A673 (cell line): ENCODE results near the gene FURIN. TPM values are rescaled to one million over a fixed set of nuclear protein-coding genes. Genes with fewer than 3 reads are reported as not detected.
"Not testable (repeated sequence)": the region's sequence is repeated elsewhere in the genome, so short reads cannot be mapped to it uniquely, and the experiment has no call there.

Source experiments
- BruUV-seq: library from RNA; stranded (reverse); fragments of 400-500 nt; replicated peaks from 2 replicates; lab custom pipeline; 2021; lab: Mats Ljungman, UMichigan
- CTCF ChIA-PET: fragments of 300-600 bp; sonication (Branson Sonifier 250); formaldehyde crosslinking; loops from one replicate; lab custom pipeline; 2022; ENCODE audit warnings: antibody characterized with exemption; lab: Charles Lee
- POLR2A ChIA-PET: fragments of 300-600 bp; sonication (Branson Sonifier 250); formaldehyde crosslinking; loops from one replicate; lab custom pipeline; 2022; ENCODE audit warnings: antibody characterized with exemption; ENCODE audit not compliant: low non-redundant PET; lab: Charles Lee
- DNase-seq: peaks from one replicate; pipeline ENCODE4 v3.0.0-alpha.2; 2015; ENCODE audit warnings: low spot score
- H3K27ac ChIP-seq: fragments of 200-600 bp; sonication (generic); 2 replicates; pipeline ENCODE4 v1.5.1; 2016; ENCODE audit warnings: mixed run types, low read depth, mild to moderate bottlenecking, mixed read lengths, antibody characterized with exemption, low read length; ENCODE audit not compliant: poor library complexity, severe bottlenecking
- H3K27me3 ChIP-seq: fragments of 200-600 bp; sonication (generic); replicated peaks from 2 replicates; pipeline ENCODE4 v1.6.1; 2017; ENCODE audit warnings: mixed run types, low read depth, mild to moderate bottlenecking, mixed read lengths, antibody characterized with exemption, low read length; ENCODE audit not compliant: insufficient read depth, poor library complexity
- H3K36me3 ChIP-seq: fragments of 200-600 bp; sonication (generic); 2 replicates; pipeline ENCODE4 v1.6.1; 2016; ENCODE audit warnings: mixed run types, mild to moderate bottlenecking, mixed read lengths, antibody characterized with exemption, low read length; ENCODE audit not compliant: insufficient read depth, poor library complexity, severe bottlenecking
- H3K4me1 ChIP-seq: fragments of 200-600 bp; sonication (generic); 2 replicates; pipeline ENCODE4 v1.6.1; 2017; ENCODE audit warnings: mixed run types, mild to moderate bottlenecking, mixed read lengths, antibody characterized with exemption, low read length; ENCODE audit not compliant: insufficient read depth, poor library complexity, severe bottlenecking
- H3K4me3 ChIP-seq: fragments of 200-600 bp; sonication (generic); 2 replicates; pipeline ENCODE4 v1.5.1; 2016; ENCODE audit warnings: low read depth, mixed run types, mild to moderate bottlenecking, mixed read lengths, low read length; ENCODE audit not compliant: poor library complexity, severe bottlenecking
- H3K9me3 ChIP-seq: fragments of 200-600 bp; sonication (generic); 2 replicates; pipeline ENCODE4 v1.6.1; 2016; ENCODE audit warnings: mixed run types, low read depth, mild to moderate bottlenecking, mixed read lengths, antibody characterized with exemption, low read length; ENCODE audit not compliant: poor library complexity, severe bottlenecking
- CTCF ChIP-seq: fragments of 300-800, 200-600 bp; sonication (generic); conservative IDR thresholded peaks from 2 replicates; pipeline ENCODE4 v1.5.1; 2017; ENCODE audit warnings: low read depth, mild to moderate bottlenecking, antibody characterized with exemption, low read length, moderate library complexity, mixed read lengths
- EZH2 ChIP-seq: fragments of 200-600 bp; sonication (generic); IDR thresholded peaks from 2 replicates; pipeline ENCODE4 v1.6.1; 2017; ENCODE audit warnings: borderline replicate concordance, low read depth, mild to moderate bottlenecking, mixed read lengths, antibody characterized with exemption, low read length; ENCODE audit not compliant: poor library complexity, severe bottlenecking
- intact Hi-C: fragments of 100-400 bp; cut with micrococcal nuclease; formaldehyde crosslinking; loops from one replicate; pipeline ENCODE4 v1.10.0; 2022; ENCODE audit not compliant: unreplicated experiment
- total RNA-seq: library from RNA; stranded (reverse); gene quantifications from 2 replicates; pipeline ENCODE4 v1.2.3, GENCODE V29; 2021

FURIN gene
- total RNA-seq, 1 experiment from 2014 or later, result 63.4 TPM

GRCh38 chr15:90820481-90820880 lies 47.9 kb upstream of the FURIN start:
- H3K4me1 ChIP-seq, result no peaks in the 10 kb centered on the region
- no peak overlapping the region for H3K4me3 ChIP-seq
- CTCF ChIA-PET, result no interaction called here
- H3K27ac ChIP-seq, result no peak overlapping the region
- TF ChIP-seq CTCF, result no peak
- no peak for TF ChIP-seq EZH2
- BruUV-seq, result no TSS peak
- no peaks in the 10 kb centered on the region for H3K36me3 ChIP-seq
- POLR2A ChIA-PET, result no interaction called here
- H3K9me3 ChIP-seq, result no peaks in the 10 kb centered on the region
- no peaks in the 10 kb centered on the region for H3K27me3 ChIP-seq
- intact Hi-C loops, result no loop called here
- DNase-seq, result no peak

GRCh38 chr15:90822204-90822955 lies 46.0 kb upstream of the FURIN start:
- ChIA-PET POLR2A (no interaction called here), CTCF (no interaction called here)
- Histone ChIP-seq H3K9me3 (no peaks in the 10 kb centered on the region), H3K4me3 (no peak overlapping the region), H3K27me3 (no peaks in the 10 kb centered on the region), H3K27ac (no peak overlapping the region), H3K36me3 (no peaks in the 10 kb centered on the region), H3K4me1 (no peaks in the 10 kb centered on the region)
- no peak for TF ChIP-seq CTCF
- no peak for TF ChIP-seq EZH2
- no peak for DNase-seq
- intact Hi-C loops, result no loop called here
- no TSS peak for BruUV-seq

GRCh38 chr15:90823455-90823974 lies 44.9 kb upstream of the FURIN start:
- POLR2A ChIA-PET, result no interaction called here
- no peak for TF ChIP-seq CTCF
- TF ChIP-seq EZH2, result no peak
- Histone ChIP-seq H3K4me3 (no peak overlapping the region), H3K36me3 (no peaks in the 10 kb centered on the region), H3K9me3 (no peaks in the 10 kb centered on the region), H3K27me3 (no peaks in the 10 kb centered on the region), H3K27ac (no peak overlapping the region), H3K4me1 (no peaks in the 10 kb centered on the region)
- intact Hi-C loops, result no loop called here
- DNase-seq, result no peak
- CTCF ChIA-PET, result no interaction called here
- no TSS peak for BruUV-seq

- intact Hi-C loops, H3K27me3 ChIP-seq, H3K4me3 ChIP-seq, DNase-seq, BruUV-seq, CTCF ChIA-PET, H3K4me1 ChIP-seq, H3K36me3 ChIP-seq, H3K9me3 ChIP-seq, H3K27ac ChIP-seq: not testable (repeated sequence)
- POLR2A ChIA-PET, result interaction anchor here (0.6 kb wide), 1 partner anchor 198 kb away, joined by 5 read pairs; no protein-coding TSS in a partner anchor
Observed at GRCh38 chr15:90825115-90825899, 43.1 kb upstream of the FURIN start.

GRCh38 chr15:90826206-90826885 lies 42.0 kb upstream of the FURIN start:
- H3K36me3 ChIP-seq, intact Hi-C loops, H3K4me1 ChIP-seq, H3K4me3 ChIP-seq, BruUV-seq, CTCF ChIA-PET, H3K27ac ChIP-seq, H3K27me3 ChIP-seq, H3K9me3 ChIP-seq, DNase-seq: not testable (repeated sequence)
- POLR2A ChIA-PET, result interaction anchor here (0.6 kb wide), 2 partner anchors 13 to 199 kb away, joined by 3 to 5 read pairs; no protein-coding TSS in a partner anchor
